Medulla oblongata (tissue), 1 donor: ENCODE data around the gene PRICKLE2.

Source experiments
- DNase-seq: peaks from one replicate; pipeline ENCODE4 v3.0.0-alpha.2; 2015; ENCODE audit errors: extremely low spot score

PRICKLE2 gene

DNA sequence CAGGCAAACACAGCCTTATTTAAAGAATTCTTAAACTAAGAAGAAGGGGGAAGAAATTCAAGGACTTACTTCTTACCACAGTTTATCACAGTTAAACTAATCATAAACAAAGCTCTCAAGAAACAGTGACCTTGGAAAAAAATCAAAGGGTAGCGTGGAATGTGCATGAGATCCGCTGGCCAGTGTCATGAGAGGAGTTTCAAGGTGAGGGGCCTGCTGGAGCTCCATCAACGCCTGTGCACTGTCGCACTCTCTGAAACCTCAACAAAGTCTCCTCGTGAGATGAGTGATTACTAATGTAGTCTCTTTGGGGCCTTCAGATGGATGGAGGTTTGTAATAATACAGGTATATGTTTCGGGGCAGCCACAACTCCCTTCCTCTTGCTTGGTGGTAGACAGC lies 28.4 kb upstream of the PRICKLE2 start:
- DNase-seq, result no peak

DNA sequence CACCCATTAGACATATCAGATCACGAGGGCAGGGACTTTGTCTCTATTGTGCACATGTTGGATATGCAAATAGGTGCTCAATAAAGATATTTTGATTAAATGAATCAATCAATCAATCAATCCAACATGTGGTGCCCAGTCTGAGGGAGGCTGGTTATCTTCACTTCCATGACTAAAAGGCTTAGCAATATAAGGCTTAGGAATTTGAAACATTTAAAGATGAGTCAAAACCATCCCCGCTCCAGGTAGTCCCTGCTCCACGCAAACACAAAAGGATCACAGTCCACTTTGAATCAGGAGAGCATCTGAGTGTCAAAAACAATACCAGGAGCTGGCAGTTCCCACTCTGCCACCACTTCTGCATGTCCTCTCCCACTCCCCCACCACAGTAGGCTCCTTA lies 25.8 kb upstream of the PRICKLE2 start:
- no peak for DNase-seq

DNA sequence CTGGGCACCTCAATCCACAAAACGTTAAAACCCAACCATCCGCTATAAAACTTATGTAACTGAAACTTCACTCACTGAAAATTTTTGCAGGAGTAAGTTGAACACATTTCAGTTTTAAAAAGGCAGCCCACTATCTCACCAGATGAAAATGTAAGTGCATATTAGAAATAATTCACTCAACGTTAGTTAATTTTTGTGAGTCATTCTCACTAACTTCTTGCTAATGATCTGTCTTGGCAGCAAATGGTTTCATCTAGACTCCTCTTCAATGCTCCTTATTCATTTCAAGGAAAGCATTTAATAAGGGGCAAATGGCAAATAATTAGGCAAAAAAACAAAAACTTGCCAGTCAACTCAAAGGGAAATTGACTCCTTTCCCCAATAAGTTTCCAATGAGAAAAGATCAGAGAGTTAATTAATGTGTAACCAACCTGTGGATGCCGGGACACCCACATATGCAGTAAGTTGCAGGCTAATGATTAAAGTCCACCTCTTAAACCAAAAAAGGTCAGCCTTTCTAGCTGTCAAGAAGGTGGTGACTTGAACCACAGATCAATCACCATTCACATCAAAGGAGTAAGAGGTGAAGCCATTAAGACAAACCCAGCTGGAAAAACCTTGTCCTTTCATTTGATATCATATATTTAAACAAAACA lies 22.9 kb upstream of the PRICKLE2 start:
- DNase-seq, result no peak

DNA sequence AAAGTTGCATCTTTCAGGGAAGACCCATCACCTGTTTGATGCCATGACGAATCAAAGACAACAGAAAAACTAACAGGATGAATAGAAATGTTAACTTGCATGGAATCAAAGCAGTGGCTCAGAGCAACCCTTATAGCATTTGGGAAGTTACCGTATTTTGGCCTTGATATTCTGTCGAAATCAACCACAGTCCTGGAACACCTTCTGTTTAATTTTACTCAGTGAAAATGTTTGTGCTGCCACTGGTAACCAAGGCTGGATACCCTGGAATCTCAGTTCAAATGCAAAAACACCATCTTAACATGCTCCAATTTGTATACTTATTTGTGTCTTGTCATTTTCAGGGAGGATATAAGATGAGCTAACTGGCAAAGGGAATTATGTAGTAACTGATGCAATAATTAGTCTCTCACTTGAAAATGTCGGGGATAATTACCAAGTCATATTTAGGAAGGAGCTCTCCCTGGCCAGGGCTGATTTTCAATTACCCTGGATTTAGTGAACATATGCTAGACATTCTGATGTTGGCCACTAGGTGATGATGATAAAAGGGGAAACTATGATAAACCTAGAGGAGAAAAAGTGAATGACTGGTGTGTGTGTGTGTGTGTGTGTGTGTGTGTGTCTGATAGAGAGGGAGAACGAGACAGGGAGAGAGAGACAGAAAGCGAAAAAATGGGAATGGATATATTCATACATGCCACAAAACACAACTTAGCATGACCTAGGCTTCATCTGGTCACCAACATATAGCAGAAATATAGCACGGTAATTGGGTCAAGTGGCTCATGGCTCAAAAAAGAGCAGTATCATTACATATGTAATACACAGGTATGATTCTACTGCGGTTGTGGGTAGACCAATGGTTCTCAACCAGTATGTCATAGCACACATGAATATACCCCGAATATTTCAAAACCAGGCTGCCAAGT lies 19.0 kb upstream of the PRICKLE2 start:
- DNase-seq, result no peak

DNA sequence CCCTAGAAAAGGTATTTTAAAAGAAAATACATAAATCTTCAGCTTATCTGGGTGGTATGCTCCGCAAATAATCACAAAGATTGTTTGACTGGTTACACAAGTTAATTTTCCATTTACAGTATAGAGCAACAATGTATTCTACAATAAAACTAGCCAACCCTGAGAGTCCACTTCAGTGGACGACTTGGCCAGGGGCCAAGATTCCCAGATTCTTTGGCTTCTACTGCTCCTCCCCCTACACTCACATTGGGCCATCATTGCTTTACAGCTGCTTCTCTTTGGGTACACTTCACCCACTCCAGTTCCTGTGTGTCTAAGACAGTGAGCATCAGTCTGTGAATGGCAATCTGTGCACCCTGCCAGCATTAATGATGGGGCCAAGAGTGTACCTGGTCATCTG lies 17.2 kb upstream of the PRICKLE2 start:
- DNase-seq, result no peak

DNA sequence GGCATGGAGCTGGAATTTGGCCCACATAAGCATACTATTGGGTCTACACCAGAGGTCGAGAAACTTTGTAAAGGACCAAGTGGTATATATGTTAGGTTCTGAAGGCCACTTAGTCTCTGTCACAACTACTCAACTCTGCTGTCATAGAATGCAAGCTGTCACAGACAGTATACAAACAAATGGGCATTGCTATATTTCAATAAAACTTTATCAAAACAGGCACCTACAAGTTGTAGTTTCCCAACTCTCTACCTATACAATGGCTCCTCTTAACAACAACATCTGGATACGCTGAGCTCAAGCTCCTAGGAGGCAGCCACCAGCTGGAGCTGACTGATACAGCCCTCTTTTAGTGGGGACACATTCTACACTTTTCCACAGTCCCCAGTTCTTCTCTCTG lies 15.7 kb upstream of the PRICKLE2 start:
- no peak for DNase-seq

DNA sequence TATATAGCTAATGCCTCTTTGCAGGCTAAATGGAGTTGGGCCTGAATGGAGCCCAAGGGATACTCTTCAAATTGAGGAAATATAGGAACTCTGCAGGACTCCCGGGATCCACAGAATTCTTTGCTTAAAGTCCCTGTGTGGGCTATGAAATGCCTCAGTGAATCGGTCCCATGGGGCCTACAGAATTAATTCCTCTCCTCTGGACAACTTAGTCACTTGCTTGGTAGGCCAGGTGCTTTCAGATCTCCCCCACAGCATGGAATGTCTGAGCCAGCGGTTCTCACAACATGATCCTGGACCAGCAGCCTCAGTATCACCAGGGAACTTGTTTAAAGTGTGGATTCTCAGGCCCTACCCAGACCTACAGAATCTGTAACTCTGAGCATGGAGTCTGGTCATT lies 15.1 kb upstream of the PRICKLE2 start:
- no peak for DNase-seq

DNA sequence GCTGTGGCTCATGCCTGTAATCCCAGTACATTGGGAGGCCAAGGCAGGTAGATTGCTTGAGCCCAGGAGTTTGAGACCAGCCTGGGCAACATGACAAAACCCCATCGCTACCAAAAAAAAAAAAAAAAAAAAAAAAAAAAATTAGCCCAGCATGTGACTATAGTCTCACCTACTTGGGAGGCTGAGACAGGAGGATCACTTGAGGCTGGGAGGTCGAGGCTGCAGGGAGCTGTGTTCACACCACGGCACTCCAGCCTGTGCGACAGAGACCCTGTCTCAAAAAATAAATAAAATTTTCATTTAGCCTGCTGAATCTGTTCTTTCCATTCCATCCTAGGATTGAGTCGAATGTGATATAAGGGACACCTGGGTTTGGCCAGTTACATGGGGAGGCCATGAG lies 14.6 kb upstream of the PRICKLE2 start:
- DNase-seq, result no peak

DNA sequence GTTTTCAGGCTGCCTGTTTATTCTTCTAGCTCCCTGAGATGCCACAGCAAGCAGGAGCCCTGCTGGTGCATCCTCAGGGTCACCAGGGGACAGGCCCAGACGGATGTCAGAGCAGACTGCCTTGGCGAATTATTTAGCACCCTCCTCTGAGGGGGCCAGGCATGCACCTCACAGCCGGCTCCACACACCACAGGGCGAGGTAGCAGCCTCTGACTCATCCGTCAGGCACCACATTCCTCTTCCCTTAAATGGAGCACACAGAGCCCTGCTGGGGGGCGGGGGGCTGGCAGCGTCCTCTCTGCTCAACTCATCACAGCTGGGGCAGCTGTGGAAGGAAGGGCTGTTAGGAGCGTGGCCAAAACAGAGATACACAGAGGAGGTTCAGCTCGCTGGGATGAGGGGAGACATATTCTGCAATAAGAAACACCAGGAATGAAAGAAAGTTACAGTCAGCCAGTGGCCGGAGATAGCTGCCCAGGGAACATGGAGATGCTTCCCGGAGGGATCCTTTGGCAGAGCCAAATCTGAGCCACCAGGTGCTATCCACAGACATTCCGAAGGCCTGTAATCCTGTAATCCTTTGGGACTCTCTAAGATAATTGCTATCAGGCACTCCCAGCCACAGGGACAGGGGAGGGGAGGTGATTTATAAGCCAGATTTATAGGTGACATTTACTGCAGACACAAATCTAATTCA lies 13.9 kb upstream of the PRICKLE2 start:
- no peak for DNase-seq

DNA sequence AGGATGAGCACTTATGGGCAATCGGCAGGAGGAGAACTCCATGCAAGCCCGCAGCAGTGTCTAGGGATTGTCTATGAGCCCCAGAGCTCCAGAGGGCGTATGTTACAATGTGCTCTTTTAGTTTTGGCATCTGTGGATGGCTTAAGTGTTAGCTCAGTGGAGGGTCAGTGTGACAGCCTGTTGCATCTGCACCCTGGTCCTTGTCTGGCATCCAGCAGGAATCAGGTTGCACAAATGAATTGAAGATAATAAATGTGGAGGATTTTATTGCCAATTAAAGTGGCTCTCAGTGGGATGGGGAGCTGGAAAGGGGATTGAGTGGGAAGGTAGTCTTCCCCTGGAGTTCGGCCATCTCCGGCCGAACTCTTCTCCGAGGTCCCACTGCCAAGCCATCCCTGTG lies 11.8 kb upstream of the PRICKLE2 start:
- no peak for DNase-seq

DNA sequence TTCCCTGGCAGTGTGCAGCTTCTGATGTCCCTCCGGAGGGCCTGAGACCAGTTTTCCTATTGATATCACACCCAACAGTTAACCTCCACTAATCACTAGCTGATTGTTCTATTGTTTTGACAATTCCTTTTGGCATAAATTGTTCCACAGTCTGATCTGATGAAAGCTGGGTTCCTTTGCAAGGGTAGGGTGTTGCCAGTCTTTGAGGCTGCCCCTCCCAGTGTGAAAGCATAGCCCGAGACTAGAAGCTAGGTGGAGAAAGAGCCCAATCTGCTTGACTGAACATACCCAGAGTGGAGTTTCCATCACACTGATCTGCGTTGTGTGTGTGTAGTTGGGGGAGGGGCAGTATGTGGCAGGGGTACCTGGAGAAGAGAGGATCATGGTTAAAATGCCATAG lies 10.3 kb upstream of the PRICKLE2 start:
- DNase-seq, result no peak

DNA sequence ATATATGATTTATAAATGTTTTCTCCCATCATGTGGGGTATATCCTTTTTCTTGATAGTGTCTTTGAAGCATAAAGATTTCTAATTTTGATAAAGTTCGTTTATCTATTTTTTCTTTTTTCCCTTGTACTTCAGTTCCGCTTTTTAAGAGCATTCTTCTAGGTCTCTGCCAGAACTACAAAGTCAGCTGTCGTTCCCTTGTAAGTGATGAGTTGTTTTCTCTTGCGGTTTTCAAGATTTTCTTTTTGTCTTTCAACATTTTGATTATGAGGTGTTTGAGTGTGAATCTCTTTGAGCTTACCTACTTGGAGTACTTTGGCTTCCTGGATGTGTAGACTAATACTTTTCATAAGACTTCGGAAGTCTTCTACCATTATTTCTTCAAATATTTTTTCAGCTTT lies 9.3 kb upstream of the PRICKLE2 start:
- no peak for DNase-seq

DNA sequence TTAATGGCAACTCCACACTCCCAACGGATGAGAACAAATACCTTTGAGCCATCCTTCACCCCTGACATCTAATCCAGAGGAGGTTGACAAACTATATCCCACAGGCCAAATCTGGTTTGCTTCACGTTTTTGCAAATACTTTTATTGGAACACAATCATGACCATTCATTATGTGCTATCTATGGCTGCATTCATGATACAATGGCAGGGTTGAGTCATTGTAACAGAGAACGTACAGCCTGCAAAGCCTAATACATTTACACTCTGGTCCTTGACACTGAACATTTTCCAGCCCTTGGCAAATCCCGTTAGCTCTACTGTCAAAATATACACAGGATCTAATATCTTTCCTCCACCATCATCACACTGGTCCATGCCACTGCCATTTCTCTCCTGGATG lies 7.6 kb upstream of the PRICKLE2 start:
- no peak for DNase-seq

DNA sequence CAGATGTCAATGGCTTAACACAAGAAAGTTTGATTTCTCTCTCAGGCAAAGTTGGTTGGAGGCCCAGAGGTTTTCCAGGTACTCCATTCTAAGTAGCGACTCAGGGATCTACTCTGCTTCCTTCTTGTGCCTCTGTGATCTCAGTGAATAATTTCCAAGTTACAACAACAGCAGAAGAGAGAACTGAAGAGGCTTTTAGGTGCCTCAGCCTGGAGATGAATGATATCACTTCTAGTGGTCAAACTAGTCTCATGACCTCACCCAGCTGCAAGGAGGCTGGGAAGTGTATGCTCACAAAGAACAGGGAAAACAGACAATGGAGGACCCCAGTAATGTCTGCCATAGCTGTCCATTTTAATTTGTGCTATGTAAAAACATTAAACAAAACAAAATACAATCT lies 4.6 kb upstream of the PRICKLE2 start:
- no peak for DNase-seq

DNA sequence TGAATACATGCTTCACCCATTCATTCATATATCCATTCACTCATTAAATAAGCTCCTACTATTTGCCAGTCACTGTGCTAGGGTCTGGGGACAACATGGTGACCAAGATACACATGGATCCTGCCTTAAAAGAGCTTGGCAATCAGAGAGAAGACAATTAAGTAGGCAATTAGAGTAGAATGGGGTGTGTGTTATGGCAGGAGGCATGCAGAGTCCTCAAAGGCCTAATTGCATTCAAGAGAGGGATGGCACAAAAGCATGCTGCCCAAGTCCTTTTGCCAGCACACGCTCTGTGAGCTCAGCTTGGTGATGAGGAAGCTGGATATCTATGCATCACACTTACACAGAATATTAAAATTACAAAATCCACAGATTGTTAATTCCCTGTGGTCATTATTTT lies 2.8 kb upstream of the PRICKLE2 start:
- DNase-seq, result no peak

DNA sequence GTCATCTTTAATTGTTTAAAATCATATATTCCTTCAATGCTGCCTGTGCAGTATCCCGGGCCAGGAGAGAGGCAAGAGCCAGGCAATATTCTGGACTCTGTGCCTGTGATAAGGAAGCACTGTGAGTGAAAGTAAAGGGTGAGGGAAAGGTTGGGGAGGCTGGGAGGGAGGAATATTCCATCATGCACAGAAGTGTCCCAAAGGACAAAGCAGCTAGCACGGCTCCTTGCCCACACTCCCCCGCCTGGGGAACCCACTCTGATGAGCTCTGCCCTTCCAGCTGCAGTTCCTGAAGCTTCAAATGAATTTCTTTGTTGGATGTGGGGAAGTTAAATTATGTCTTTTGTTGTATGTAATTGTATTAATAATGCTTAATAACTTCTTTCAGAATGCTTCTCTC lies 1.5 kb upstream of the PRICKLE2 start:
- DNase-seq, result no peak

DNA sequence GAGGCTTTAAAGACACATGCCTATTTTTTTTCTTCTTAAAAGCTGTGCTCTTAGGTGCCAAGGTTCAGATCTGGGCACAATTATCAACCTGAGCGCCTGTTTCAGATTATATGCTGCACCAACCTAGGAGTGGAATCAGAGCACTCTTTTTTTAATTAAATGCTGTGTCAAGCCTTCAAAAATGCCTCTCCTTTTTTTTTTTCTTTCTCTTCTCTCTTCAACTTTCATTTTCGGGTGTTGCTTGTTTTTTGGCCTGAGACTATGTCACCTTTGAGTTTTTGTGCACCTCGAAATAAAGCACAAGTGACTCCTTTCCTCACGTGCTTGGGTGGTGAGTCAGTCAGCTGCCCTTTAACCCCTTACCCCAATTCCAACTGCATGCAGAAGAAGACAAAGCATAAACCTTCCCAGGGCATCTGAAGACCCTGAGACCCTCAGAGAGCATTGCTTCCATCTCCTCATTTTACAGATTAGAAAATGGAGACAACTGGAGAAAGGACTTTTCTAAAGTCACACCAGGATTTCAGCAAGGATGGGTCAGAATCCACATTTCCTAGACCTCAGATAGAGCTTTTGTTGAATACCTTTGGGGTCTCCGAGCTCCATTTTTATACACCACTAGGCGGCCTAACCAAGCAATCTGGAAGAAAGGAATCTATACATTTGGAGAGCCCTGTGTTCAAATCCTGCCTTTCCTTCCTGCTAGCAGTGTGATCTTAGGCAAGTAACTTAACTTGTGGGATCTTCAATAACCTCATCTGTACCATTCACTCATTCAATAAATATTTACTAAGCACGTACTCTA lies 631 bp upstream of the PRICKLE2 start:
- no peak for DNase-seq

DNA sequence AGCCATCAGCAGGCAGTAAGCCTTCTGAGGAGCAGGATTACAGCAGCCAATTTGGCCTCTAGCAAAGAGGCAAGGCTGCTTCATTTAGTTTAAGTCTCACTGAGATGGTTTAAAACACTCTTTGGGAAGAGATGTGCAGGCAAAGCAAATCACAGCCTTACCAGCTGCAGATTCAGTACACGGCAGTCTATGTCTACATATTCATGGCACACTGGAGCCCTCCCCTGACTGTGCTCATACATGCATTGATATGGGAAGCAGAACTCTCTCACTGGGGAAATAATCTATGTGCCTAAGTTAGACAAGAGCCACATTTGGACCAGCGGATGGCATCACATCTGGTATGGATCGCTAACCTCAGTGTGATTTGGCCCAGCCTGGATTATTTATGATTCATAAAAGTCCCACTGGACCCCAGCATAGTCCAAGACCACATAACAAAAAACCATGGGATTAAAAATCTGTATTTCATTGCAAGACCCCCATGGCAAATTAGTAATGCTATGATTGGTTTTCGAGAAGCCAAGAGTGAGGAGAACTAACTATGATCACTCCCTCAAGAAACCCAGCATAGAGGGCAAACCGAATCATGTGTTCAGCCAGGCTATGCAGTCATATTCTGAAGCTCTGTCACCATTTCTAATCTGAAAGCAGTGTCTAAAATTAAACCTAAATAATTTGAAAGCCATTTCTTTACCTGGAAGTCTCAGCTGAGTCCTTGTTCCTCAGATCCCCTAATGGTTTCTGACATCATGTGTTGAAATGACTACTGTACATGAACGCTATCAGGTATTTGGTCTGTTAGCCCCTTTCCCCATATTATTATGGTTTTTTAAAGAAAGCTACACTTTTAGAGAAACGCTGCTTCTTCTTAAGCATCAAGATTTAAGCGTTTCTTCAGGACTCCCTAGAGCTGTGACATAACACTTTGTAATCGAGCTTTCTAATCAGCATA lies 1.2 kb downstream of the PRICKLE2 start:
- peak; percentile 67 for DNase-seq

DNA sequence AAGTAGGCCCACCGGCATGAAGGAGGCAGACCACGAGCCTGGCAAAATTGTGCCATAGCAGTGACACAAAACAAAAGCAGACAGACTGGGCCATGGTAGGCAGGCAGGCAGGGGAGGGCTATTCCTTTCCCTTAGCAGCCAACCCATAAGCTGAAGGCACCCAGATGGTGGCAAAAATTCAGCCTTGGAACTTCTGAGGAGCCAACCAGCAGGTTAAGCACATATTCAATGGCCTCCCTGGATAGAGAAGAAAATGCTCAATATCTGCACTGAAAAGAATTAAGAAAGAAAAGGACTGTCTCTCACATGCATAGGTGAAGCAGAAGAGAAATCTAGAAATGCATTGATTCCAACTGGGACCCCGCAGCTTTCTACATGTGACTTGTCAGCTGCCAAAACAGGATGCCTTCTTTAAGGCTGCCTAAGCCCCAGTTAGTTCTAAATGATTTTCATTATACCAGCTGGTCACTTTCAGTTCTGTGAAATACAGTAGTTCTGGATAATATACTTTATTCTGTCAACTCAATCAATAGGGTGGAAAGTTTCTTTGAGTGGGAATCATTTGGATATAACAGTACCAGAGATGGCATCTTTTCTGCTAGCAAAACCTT lies 2.7 kb downstream of the PRICKLE2 start:
- peak; percentile 35 for DNase-seq

DNA sequence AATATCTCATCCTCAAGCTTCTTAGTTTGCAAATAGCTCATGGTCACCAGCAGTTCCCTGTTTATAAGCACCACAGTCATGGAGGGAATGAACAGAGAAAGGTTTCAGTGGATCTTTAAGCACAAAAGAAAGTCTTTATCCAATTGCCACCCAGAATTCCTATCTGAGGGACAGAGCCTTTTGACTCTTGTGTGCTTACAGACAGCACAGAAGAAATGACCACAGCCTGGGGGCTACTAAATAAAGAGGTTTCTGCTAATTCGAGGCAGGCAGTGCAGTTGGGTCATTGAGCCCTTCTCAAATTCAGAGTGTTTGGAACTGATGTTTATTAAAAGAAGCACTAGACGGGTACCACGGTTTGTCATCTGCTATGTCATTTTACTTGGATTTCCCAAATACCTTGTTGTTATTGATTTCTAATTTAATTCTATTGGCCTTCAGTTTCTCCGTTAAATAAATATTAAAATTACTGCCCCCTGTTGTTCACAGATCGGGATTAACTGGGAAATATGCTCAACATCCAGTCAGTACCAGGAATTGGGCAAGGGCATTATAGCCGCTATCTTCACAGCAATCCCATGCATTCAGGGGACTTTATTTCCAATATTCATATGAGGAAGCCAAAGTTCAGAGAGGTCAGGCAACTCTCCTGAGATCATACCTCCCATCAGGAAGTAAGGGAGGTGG lies 3.6 kb downstream of the PRICKLE2 start:
- peak; percentile 43 for DNase-seq
